Mesenchymal stem cell (in vitro differentiated cells and primary cell): ENCODE measurements around the gene LRSAM1.

Experiments used
- DNase-seq: peaks from one replicate; pipeline ENCODE4 v3.0.0-alpha.2; 2013
- H2AFZ ChIP-seq: one replicate; pipeline ENCODE4 v1.6.1; 2013; ENCODE audit warnings: low read depth, mild to moderate bottlenecking, control low read depth, inconsistent platforms, low read length, moderate library complexity
- H2AK5ac ChIP-seq: 2 replicates; pipeline ENCODE4 v1.6.1; 2013; ENCODE audit warnings: low read length, moderate library complexity, mild to moderate bottlenecking, inconsistent platforms; ENCODE audit not compliant: severe bottlenecking
- H2BK120ac ChIP-seq: one replicate; pipeline ENCODE4 v1.6.1; 2013; ENCODE audit warnings: low read depth, mild to moderate bottlenecking, inconsistent platforms, low read length, moderate library complexity
- H2BK12ac ChIP-seq, 2 experiments: one replicate each; pipeline ENCODE4 v1.6.1; 2013; ENCODE audit warnings: inconsistent platforms in 2 of 2, low read length in 2 of 2, mild to moderate bottlenecking in 2 of 2, moderate library complexity in 2 of 2, control low read depth in 1 of 2
- H2BK15ac ChIP-seq: one replicate; pipeline ENCODE4 v1.6.1; 2013; ENCODE audit warnings: mild to moderate bottlenecking, low read depth, inconsistent platforms; ENCODE audit not compliant: poor library complexity, severe bottlenecking
- H2BK5ac ChIP-seq: 2 replicates; pipeline ENCODE4 v1.6.1; 2013; ENCODE audit warnings: low read depth, mild to moderate bottlenecking, low read length, control low read depth, inconsistent platforms; ENCODE audit not compliant: poor library complexity, severe bottlenecking
- H3K14ac ChIP-seq, 2 experiments: one replicate each; pipeline ENCODE4 v1.6.1; 2013; ENCODE audit warnings: inconsistent platforms in 2 of 2, low read length in 2 of 2, control low read depth in 1 of 2, mild to moderate bottlenecking in 1 of 2, moderate library complexity in 1 of 2
- H3K18ac ChIP-seq, 2 experiments: one replicate each; pipeline ENCODE4 v1.6.1; 2013; ENCODE audit warnings: inconsistent platforms in 2 of 2, low read length in 2 of 2, control low read depth in 1 of 2, low read depth in 1 of 2, mild to moderate bottlenecking in 1 of 2
- H3K23ac ChIP-seq, 2 experiments: one replicate each; pipeline ENCODE4 v1.6.1; 2013; ENCODE audit warnings: inconsistent platforms in 2 of 2, low read length in 2 of 2, mild to moderate bottlenecking in 2 of 2, moderate library complexity in 2 of 2, control low read depth in 1 of 2
- H3K27ac ChIP-seq: 2 replicates; pipeline ENCODE4 v1.5.1; 2013; ENCODE audit warnings: mild to moderate bottlenecking, moderate library complexity, low read length, control low read depth, inconsistent platforms; ENCODE audit not compliant: poor library complexity, severe bottlenecking
- H3K27me3 ChIP-seq, 2 experiments: 2 replicates each; pipeline versions ENCODE4 v1.6.1 to v1.7.0; 2013; ENCODE audit warnings: low read length in 2 of 2, mild to moderate bottlenecking in 2 of 2, moderate library complexity in 2 of 2, control low read depth in 1 of 2, inconsistent platforms in 1 of 2; ENCODE audit not compliant: control insufficient read depth in 1 of 2, insufficient read depth in 1 of 2
- H3K36me3 ChIP-seq, 2 experiments: 2 replicates each; pipeline versions ENCODE4 v1.6.1 to v1.7.0; 2013; ENCODE audit warnings: low read length in 2 of 2, control low read depth in 1 of 2, inconsistent platforms in 1 of 2, low read depth in 1 of 2, mild to moderate bottlenecking in 1 of 2; ENCODE audit not compliant: insufficient read depth in 2 of 2, control insufficient read depth in 1 of 2
- H3K4ac ChIP-seq, 2 experiments: one replicate each; pipeline ENCODE4 v1.6.1; 2013; ENCODE audit warnings: inconsistent platforms in 2 of 2, low read length in 2 of 2, mild to moderate bottlenecking in 2 of 2, moderate library complexity in 2 of 2, control low read depth in 1 of 2, low read depth in 1 of 2
- H3K4me1 ChIP-seq: 2 replicates; pipeline ENCODE4 v1.6.1; 2013; ENCODE audit warnings: low read depth, low read length, control low read depth; ENCODE audit not compliant: control insufficient read depth, insufficient read depth
- H3K4me2 ChIP-seq: 2 replicates; pipeline ENCODE4 v1.6.1; 2013; ENCODE audit warnings: low read length, mild to moderate bottlenecking, inconsistent platforms; ENCODE audit not compliant: poor library complexity, severe bottlenecking
- H3K4me3 ChIP-seq, 2 experiments: 2 replicates each; pipeline versions ENCODE4 v1.5.1 to v1.7.0; 2013; ENCODE audit warnings: low read length in 2 of 2, mild to moderate bottlenecking in 2 of 2, control low read depth in 1 of 2, low read depth in 1 of 2; ENCODE audit not compliant: insufficient read depth in 1 of 2
- H3K79me1 ChIP-seq: replicated peaks from 2 replicates; pipeline ENCODE4 v1.6.1; 2013; ENCODE audit warnings: mild to moderate bottlenecking, control low read depth, low read length, inconsistent platforms; ENCODE audit not compliant: poor library complexity, severe bottlenecking
- H3K9ac ChIP-seq: 2 replicates; pipeline ENCODE4 v1.7.0; 2013; ENCODE audit warnings: mild to moderate bottlenecking, low read length, moderate library complexity
- H3K9me3 ChIP-seq: 2 replicates; pipeline ENCODE4 v1.7.0; 2013; ENCODE audit warnings: mild to moderate bottlenecking, low read length; ENCODE audit not compliant: control insufficient read depth
- H4K8ac ChIP-seq: one replicate; pipeline ENCODE4 v1.6.1; 2013; ENCODE audit warnings: inconsistent platforms, mild to moderate bottlenecking, low read length, moderate library complexity
- H4K91ac ChIP-seq: one replicate; pipeline ENCODE4 v1.6.1; 2013; ENCODE audit warnings: mild to moderate bottlenecking, low read length, inconsistent platforms
- WGBS: methylation state at CpG from one replicate; pipeline ENCODE4 v1.1.7; 2013; ENCODE audit warnings: mixed read lengths; 5-methylcytosine and 5-hydroxymethylcytosine counted together

Gene LRSAM1

GRCh38 chr9:127500862-127501261, 49.6 kb downstream of the LRSAM1 start:
- Histone ChIP-seq H3K79me1 (peaks cover 12% of the 10 kb centered on the region), H3K23ac (no peak overlapping the region), H2BK5ac (no peak overlapping the region), H3K4ac (no peak overlapping the region), H2BK15ac (no peak overlapping the region), H3K4me1 (peaks cover 50% of the 10 kb centered on the region), H3K4me3 (no peak overlapping the region), H3K9me3 (no peaks in the 10 kb centered on the region), H3K27ac (peak overlapping the region; percentile 16), H3K27me3 (no peaks in the 10 kb centered on the region), H2BK120ac (no peak overlapping the region), H3K14ac (no peak overlapping the region), H2AFZ (no peak overlapping the region), H4K8ac (peak overlapping the region; percentile 77), H4K91ac (no peak overlapping the region), H3K36me3 (peaks cover 72 to 79% of the 10 kb centered on the region in 2 experiments), H2BK12ac (no peak overlapping the region), H3K9ac (no peak overlapping the region), H3K18ac (peak overlapping the region in 1 of 2 experiments; percentile 16), H2AK5ac (peak overlapping the region; percentile 29), H3K4me2 (no peak overlapping the region)
- no peak for DNase-seq
- WGBS = 92% methylated on average over 9 of the region's 9 CpGs

DNA sequence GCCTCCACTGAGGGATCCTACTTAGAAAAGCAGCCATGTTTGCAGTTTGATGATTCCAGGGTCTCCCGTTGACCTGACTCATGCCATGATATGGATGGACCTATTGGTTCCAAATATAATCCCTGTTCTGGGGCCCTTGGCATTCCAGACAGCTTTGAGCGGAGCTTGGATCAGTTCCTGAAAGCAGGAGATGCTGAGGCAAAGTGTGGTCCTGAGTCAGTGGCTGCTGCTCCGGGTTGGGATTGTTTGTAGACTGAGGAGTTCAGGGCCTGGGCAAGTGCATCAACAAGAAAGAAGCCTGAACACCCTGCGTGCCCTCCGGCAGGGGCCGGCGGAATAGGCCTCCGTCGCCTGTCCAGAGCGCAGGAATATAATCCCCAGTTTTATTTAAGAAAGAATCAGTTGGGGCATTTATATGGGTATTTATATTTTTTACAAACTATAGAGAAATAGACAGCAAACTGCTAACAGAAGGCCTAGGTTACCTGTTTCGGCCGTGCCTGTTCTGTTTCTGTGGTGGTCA, 50.6 kb downstream of the LRSAM1 start:
- no peak overlapping the region for H4K8ac ChIP-seq
- no peaks in the 10 kb centered on the region for H3K9me3 ChIP-seq
- H3K4me3 ChIP-seq = no peak overlapping the region
- H2AK5ac ChIP-seq = peak overlapping the region; percentile 55
- H3K14ac ChIP-seq = no peak overlapping the region
- 93% methylated on average over 6 of the region's 12 CpGs for WGBS
- no peak overlapping the region for H2BK120ac ChIP-seq
- H3K9ac ChIP-seq = no peak overlapping the region
- no peak for DNase-seq
- peak overlapping the region; percentile 14 for H3K27ac ChIP-seq
- no peak overlapping the region for H3K4me2 ChIP-seq
- no peak overlapping the region for H2AFZ ChIP-seq
- H3K27me3 ChIP-seq = no peaks in the 10 kb centered on the region
- H2BK15ac ChIP-seq = no peak overlapping the region
- no peak overlapping the region for H2BK12ac ChIP-seq
- no peak overlapping the region for H3K18ac ChIP-seq
- H4K91ac ChIP-seq = no peak overlapping the region
- H3K4me1 ChIP-seq = peaks cover 52% of the 10 kb centered on the region
- peaks cover 13% of the 10 kb centered on the region for H3K79me1 ChIP-seq
- no peak overlapping the region for H3K23ac ChIP-seq
- H3K4ac ChIP-seq = no peak overlapping the region
- no peak overlapping the region for H2BK5ac ChIP-seq
- H3K36me3 ChIP-seq = peaks cover 69 to 79% of the 10 kb centered on the region in 2 experiments

- no peak overlapping the region for H2BK15ac ChIP-seq
Observed at GRCh38 chr9:127502706-127503378, 51.5 kb downstream of the LRSAM1 start.

GRCh38 chr9:127503379-127503921, 52.1 kb downstream of the LRSAM1 start:
- Histone ChIP-seq H3K14ac (no peak overlapping the region), H3K9ac (no peak overlapping the region), H3K27me3 (no peaks in the 10 kb centered on the region), H3K79me1 (peaks cover 3% of the 10 kb centered on the region), H2BK120ac (no peak overlapping the region), H2BK15ac (no peak overlapping the region), H2AFZ (no peak overlapping the region), H3K23ac (peak overlapping the region in 1 of 2 experiments; percentile 17), H3K4me3 (no peak overlapping the region), H2BK12ac (no peak overlapping the region), H4K91ac (no peak overlapping the region), H3K18ac (peak overlapping the region in 1 of 2 experiments; percentile 52), H3K4ac (peak overlapping the region in 1 of 2 experiments; percentile 41), H2BK5ac (no peak overlapping the region), H4K8ac (peak overlapping the region; percentile 70), H3K4me1 (peaks cover 54% of the 10 kb centered on the region), H2AK5ac (no peak overlapping the region), H3K36me3 (peaks cover 74 to 79% of the 10 kb centered on the region in 2 experiments), H3K9me3 (no peaks in the 10 kb centered on the region), H3K27ac (peak overlapping the region; percentile 41), H3K4me2 (no peak overlapping the region)
- 85% methylated on average over 20 of the region's 20 CpGs for WGBS
- no peak for DNase-seq

More at GRCh38 chr9:127502706-127503378, 51.5 kb downstream of the LRSAM1 start:
- H2BK12ac ChIP-seq = peak overlapping the region in 1 of 2 experiments; percentile 59
- no peak overlapping the region for H3K18ac ChIP-seq
- no peak overlapping the region for H2BK120ac ChIP-seq
- peaks cover 53% of the 10 kb centered on the region for H3K4me1 ChIP-seq
- H4K8ac ChIP-seq = peak overlapping the region; percentile 46
- H3K36me3 ChIP-seq = peaks cover 68 to 79% of the 10 kb centered on the region in 2 experiments
- peak overlapping the region; percentile 41 for H3K27ac ChIP-seq
- H3K27me3 ChIP-seq = no peaks in the 10 kb centered on the region
- no peak overlapping the region for H2AFZ ChIP-seq
- peak overlapping the region in 1 of 2 experiments; percentile 17 for H3K23ac ChIP-seq
- 96% methylated on average over 21 of the region's 21 CpGs for WGBS
- no peak overlapping the region for H3K4ac ChIP-seq
- H3K9me3 ChIP-seq = no peaks in the 10 kb centered on the region
- H2AK5ac ChIP-seq = no peak overlapping the region
- H3K4me3 ChIP-seq = no peak overlapping the region
- no peak overlapping the region for H2BK5ac ChIP-seq
- no peak overlapping the region for H3K4me2 ChIP-seq
- H3K79me1 ChIP-seq = peaks cover 3% of the 10 kb centered on the region
- H3K9ac ChIP-seq = no peak overlapping the region
- no peak for DNase-seq
- peak overlapping the region; percentile 57 for H4K91ac ChIP-seq
- no peak overlapping the region for H3K14ac ChIP-seq
